DMS153 (cell line): Measurements from ENCODE around the gene TDRD3.
"Not testable (repeated sequence)": the region's sequence is repeated elsewhere in the genome, so short reads cannot be mapped to it uniquely, and the experiment has no call there.

Experiments used
- DNase-seq: peaks from one replicate; lab custom pipeline; 2025; lab: John Stamatoyannopoulos, UW

Gene TDRD3

DNA sequence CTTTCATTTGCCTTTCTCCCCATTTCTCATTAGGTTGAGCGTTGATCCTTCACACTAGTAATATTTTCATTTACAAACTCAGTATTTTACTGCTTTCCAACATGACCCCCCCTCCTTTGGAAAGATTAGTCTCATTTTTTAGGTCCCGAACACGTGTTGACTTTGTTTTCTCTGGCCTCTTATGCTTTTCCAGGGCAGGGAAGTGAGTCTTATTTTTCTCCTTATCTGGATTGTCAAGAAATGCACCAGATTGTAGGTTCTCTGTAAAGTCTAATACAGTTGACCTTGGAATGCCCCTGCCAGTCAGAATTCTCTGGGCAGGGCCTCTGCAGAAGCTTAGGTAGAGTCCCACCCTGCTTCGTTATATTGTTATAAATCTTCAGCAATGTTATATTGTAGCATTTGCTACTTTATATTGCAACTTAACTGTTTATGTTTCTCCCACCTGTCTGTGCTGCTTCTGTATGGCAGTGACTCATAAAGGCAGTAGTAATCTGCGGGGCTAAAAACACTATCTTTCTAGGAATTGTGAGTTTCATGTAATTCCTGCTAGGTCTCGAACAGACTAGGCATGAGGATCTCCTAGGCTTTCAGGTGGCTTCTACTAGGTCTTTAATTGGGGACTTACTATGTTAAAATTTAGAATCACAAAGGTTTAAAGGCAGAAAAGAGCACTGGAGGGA is 2.0 kb downstream of the TDRD3 start:
- no peak for DNase-seq

DNA sequence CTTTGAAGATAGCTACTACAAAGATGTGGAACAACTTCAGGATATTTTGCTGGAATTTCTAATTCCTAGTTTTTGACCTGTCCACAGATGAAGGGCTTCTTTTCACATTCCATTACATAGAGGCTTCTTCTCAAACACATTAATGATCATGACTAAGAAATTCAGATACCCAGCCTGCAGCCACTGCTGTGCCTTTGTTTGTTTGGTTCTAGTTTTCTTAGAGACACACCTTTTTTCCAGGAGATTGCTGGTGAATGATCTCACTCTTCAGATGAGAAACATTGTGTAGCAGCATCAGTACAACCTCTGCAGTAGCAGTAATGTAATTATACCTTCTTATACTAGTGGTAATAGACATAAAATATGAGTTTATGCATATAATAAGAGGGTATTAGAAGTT is 5.0 kb downstream of the TDRD3 start:
- DNase-seq = no peak

DNA sequence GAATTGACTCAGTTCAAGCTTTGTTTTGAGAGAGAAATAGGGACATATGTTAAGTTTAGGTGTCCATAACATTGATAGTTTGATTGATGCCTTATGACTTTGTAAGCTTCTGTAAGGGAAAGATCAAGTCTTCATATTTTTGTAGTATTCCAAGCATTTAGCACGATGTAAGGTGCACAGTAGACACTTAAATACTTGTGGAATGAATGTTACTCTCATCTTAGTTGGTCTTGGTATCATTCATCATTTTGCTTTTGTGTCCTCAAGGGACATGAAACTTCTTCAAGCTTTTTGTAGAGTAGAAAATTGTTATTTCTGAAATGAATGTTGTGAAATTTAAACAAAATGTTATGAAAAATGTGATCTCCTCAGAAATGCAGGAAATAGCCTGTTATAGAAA is 10.1 kb downstream of the TDRD3 start:
- no peak for DNase-seq

DNA sequence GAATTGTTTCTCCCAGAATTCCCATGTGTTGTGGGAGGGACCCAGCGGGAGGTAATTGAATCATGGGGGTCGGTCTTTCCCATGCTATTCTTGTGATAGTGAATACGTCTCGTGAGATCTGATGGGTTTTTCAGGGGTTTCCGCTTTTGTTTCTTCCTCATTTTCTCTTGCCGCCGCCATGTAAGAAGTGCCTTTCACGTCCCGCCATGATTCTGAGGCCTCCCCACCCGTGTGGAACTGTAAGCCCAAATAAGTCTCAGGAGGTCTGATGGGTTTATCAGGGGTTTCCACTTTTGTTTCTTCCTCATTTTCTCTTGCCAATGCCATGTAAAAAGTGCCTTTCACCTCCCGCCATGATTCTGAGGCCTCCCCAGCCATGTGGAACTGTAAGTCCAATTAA is 10.8 kb downstream of the TDRD3 start:
- not testable (repeated sequence) for DNase-seq

DNA sequence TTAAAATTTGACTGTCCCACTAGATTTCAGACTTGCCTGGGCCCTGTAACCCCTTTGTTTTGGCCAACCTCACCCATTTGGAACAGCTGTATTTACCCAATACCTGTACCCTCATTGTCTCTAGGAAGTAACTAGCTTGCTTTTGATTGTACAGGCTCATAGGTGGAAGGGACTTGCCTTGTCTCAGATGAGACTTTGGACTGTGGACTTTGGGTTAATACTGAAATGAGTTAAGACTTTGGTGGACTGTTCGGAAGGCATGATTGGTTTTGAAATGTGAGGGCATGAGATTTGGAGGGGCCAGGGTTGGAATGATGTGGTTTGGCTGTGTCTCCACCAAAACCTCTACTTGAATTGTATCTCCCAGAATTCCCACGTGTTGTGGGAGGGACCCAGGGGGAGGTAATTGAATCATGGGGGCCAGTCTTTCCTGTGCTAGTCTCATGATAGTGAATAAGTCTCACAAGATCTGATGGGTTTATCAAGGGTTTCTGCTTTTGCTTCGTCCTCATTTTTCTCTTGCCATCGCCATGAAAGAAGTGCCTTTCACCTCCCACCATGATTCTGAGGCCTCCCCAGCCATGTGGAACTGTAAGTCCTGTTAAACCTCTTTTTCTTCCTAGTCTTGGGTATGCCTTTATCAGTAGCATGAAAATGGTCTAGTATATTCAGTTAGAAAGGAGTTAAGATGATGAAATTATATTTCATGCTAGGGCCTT is 12.7 kb downstream of the TDRD3 start:
- DNase-seq = not testable (repeated sequence)

DNA sequence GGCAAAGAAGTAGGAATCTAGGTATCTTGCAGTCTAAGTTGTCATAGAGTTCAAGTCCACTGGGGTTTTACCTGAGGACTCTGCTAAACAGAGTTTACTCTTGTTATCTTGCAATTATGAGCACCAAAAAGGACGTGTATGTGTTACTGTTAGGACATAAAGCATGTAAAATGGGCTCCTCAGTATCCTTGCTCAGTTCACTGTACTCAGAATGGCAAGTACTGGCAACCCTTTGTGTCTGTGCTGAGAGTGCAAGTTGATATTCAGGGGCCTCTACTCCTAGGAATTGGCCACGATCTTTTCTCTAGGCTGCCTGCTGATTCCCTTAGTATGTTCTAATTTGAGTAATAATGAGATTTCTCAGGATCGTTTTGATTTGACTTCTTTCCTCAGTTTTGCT is 13.3 kb downstream of the TDRD3 start:
- DNase-seq = no peak

DNA sequence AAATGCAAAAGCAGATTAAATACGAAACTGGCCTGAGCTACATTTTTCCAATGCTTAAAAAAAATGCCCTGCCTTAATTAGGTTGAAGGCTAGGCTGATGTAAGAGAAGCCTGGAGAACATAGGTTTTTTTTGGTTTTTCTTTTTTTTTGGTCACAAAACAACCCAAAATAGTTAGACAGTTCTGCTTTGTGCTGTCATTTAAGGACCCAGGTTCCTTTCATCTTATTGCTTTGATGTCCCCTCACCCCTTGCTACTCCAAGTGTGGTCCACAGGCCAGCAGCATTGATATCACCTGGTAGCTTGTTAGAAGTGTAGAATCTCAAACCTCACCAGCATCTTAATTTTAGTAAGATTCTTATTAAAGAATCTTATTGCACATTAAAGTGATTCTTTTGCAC is 14.4 kb downstream of the TDRD3 start:
- DNase-seq = no peak

DNA sequence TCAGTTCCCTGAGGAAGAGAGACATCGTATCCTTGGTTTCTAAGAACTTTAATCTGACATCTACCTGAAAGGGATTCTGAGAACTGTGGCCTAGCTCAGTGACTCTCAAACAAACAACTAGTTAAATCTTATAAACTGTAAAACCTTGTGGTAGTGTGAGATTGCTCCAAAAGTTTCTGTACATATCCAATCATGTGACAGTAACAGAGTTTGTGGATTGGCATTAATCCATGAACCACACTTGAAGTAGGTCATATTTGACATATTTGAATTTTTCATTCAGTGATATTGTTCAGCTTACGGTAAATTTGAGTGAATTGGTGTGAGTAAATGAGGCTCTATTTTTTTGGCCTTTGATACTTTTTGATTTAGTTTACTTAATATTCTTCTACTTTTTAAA is 15.0 kb downstream of the TDRD3 start:
- DNase-seq = no peak

DNA sequence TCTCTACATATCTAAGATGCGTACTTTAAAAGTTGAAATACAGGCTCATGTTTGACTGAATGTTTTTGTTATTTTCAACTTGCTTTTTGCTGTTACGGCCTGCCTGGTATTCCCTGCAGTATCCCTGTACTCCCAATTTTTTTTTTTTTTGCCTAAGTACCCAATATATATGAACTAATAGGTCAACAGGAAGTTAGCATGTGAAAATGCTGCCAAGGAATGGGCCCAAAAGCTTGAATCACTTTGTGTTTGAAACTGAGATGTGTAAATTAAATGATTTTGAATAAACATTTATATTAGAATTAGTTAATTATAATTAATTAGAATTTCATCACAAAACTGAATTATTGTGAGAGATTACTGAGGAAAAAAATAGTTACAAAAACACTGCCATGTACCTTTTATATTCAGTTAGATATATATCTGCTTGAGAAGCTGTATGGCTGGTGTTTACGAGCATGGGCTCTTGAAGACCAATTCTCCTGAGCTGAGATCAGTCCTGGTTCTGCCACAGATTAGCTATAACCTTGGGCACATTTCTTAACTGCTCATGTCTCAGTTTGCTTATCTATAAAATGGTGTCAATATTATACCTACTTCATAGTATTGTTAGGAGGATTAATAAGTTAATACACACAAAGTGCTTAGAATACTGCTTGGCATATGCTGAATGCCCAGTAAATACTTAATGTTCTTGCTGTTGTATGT is 16.0 kb downstream of the TDRD3 start:
- DNase-seq = no peak

DNA sequence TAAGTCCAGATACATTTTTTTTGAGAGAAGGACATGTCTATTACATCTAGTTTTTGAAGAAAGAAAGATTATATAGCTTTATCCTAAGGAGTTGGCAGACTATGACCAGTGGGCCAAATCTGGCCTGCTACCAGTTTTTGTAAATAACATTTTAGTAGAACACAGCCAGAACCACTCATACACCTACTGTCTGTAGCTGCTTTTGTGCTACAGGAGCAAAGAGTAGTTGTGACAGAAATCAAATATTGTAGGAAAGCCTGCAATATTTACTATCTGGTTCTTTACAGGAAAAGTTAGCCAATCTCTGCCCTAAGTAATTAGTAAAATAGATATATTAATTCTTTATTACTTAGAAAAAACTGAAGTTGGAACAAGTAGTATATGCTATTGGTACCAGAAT is 17.2 kb downstream of the TDRD3 start:
- no peak for DNase-seq

DNA sequence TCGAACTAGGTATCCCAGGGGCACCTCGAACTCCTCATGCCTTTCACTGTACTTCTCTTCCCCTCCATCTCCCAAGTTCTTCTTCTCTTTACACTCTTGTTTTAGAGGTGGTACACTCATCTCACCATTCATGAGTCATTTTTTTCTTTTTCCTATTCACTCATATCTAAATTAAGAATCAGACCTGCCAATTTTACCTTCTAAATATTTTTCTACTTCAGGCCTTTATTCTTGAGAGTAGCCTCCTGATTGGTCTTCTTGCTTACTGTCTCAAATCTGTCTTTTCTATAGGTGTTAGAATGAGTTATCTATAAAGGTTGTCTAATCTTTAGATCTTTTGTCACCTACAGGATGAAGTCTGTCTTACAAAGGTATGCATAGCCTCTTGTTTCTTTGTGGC is 20.7 kb downstream of the TDRD3 start:
- no peak for DNase-seq

DNA sequence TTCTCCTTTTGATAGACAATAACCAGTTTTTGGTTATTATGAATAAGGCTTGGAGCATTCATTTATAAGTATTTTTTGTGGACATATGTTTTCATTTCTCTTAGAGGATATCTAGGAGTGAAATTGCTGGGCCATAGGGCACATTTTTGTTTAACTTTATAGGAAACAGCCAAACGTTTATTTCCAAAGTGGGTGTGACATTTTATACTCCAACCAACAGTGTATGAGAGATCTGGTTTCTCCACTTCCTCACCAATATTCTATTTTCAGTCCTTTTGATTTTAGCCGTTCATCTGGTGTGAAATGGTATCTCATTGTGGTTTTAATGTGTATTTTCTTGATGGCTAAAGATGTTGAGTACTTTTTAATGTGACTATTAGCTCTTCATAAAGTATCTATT is 21.9 kb downstream of the TDRD3 start:
- DNase-seq = no peak

DNA sequence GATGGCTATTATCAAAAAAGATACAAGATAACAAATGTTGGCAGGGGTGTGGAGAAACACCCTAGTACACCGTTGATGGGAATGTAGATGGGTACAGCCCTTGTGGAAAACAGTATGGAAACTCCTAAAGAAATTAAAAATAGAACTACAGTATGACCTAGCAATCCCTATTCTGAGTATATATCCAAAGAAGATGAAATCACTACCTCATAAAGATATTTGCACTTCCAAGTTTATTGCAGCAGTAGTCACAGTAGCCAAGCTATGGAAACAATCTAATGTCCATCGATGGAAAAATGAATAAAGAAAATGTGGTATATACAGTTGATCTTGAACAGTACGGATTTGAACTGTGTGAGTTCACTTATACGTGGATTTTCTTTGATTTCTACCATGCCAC is 28.3 kb downstream of the TDRD3 start:
- DNase-seq = no peak

DNA sequence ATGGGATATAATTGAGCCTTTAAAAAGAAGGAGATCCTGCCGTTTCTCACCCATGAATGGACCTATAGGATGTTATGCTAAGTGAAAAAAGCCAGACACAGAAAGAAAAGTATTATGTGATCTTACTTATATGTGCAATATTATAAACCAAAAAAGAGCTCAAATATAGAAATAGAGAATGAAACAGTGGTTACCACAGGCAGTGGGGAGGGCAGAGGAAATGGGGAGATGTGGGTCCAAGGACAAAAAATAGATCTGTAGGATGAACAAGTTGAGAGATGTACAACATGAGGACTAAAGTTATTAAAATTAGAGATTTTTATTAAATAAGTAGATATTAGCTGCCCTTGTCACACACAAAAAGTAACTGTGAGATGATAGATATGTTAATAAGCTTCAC is 29.1 kb downstream of the TDRD3 start:
- no peak for DNase-seq

DNA sequence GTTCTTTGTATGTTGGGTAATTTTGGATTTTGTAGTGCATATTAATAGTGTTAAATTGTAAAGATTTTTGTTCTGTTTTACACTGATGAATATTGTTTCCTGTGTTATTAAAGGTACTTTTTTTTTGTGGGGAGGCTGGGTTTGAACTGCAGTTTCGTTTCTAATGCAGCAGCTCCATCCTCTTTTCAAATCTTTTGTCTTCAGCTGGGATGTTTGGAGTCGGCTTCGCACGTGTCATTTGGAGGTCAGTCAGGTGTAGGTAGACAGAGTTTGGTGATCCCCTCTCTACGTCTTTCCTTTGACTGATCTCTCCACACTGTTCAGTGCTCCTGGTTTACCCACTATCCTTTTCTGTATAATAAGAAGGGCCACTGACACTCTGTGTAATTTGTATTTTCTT is 30.3 kb downstream of the TDRD3 start:
- no peak for DNase-seq

DNA sequence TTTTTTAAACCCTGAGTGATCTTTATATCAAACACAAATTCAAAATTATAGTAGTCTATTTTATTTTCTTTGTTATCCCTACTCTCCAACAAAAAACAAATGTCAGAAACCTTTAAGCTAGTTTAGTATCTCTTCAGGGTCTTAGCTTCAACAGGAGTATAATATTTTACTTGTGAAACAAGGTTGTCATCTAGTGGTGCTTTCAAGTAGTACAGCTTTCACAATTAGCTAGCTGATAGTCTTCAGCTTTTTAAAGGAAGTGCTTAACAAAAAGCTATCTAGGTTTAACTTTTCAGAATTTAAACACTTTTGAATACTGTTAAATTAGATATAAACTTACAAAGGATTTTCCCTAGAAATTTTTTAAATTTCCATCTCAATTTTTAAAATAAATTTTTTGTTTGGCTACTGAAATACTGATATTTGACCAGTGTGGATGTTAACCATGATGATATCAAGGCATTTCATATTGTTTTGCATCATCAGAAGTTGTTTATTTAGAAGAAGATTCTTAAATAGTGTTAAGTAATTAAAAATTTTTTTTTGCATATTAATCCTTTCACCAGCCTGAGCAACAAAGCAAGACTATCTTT is 34.2 kb downstream of the TDRD3 start:
- DNase-seq = peak; percentile 69

DNA sequence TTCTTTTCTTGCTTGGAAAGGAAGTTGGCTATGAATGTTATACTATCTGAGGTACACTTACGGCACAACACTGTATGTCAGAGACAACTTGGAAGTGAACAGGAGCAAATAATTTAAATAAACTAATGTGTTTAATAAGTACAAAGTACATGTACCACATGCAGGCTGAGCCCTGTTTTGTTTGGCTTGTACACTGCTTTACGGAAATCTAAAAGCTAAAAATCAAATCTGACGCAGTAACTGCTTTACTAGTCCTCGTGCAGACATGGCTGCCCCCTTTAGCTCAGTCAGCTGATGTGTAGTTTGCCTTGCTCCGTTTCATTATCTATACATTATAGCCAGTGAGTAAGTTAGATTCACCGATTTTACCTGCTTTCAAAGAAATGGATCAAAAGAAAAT is 36.5 kb downstream of the TDRD3 start:
- no peak for DNase-seq

DNA sequence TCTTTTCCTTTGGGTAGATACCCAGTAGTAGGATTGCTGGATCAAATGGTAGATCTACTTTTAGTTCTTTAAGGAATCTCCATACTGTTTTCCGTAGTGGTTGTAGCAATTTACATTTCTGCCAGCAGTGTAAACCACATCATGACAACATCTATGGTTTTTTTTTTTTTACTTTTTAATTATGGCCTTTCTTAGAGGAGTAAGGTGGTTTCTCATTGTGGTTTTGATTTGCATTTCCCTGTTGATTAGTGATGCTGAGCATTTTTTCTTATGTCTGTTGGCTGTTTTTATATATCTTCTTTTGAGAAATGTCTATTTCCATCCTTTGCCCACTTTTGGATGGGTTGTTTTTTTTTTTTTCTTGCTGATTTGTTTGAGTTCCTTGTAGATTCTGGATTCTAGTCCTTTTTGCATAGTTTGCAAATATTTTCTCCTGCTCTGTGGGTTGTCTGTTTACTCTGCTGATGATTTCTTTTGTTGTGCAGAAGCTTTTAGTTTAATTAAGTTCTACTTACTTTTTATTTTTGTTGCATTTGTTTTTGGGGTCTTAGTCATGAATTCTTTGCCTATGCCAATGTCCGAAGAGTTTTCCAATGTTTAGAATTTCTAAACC is 38.8 kb downstream of the TDRD3 start:
- DNase-seq = no peak

DNA sequence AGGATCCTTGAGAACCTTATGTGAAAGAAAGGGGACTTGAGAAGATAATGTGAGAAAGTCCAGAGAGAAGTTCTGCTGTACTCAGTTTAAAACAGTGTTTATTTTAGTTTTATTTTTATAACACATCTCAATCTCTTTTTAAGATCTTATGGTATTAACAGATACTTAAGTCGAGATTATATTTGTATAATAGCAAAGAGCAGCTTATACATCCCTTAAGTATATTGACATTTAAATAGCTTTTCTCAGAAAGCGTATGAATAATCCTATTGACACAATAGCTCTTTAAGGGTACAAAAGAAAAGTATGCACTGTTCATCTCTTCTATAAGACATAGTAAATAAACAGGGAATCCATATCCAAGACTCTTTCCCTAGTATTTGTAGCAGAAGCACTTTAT is 42.2 kb downstream of the TDRD3 start:
- no peak for DNase-seq

DNA sequence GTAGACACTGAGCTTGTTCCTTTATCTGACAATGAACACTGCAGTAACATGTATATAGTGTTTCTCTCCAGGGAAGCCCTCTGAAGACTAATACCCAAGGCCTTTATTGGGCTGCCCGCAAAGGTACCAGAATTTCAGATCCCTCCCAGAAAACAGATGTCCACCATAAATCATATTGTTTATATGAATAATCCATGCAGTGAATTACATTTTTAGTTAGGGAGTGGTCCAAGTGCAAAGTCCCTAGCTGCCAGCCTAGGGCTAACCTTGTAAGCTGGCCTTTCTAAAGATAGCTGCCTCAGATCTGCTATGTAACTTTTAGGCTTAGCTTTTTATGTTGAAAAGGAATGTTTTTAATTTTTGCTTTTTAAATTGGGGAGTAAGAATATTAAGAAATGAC is 44.7 kb downstream of the TDRD3 start:
- no peak for DNase-seq

DNA sequence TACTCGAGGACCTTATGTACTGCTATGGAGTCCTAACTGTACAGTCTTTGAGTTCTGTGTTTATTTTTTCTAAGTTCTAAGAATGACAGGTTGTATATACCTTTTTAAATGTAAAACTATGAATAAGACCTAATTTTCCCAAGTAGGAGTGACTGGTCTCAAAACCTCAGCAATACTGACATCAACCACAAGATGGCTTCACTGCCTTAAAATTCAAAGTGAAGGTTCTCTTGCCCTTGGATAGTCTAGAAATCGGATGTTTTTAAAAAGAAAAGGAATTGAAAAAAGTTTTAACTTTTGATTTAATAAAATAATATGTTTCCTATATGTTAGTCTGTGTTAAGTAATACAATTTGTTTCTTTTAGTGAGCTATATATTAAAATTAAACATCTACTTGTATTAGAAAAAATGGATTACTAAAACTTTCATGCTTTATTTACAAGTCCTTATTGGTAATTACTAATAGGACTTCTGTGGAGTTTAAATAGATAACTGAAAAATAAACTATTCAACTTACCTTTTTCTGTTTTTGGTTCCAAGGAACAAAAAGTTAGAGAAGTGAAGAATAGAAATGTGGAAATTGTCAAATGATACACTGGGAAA is 52.0 kb downstream of the TDRD3 start:
- DNase-seq = no peak

DNA sequence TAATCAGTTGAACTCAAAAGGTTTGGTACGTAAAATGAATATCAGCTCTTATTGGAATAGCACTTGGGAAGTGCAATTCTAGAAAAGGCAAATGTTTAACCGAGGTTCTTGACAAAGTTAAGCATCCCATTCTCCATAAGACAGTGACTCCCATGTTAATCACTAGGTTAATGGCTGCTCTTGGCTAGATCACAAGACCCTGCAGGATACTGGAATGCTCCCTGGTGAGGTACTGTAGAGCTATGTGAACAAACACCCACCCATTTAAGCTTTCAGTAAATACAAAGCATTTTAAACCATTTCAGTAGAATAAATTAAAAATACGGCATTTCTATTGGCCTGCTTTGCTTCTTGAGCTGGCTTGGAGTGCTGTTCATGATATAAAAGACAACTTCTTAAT is 56.5 kb downstream of the TDRD3 start:
- DNase-seq = no peak
